GM12874 (cell line): ENCODE measurements around the gene CCDC54.

Experiments
- CTCF ChIP-seq: IDR thresholded peaks from 2 replicates; pipeline ENCODE4 v1.5.1; 2011; ENCODE audit warnings: low read depth, mild to moderate bottlenecking, control low read depth, low read length, moderate library complexity; ENCODE audit not compliant: insufficient read depth

The CCDC54 gene

DNA sequence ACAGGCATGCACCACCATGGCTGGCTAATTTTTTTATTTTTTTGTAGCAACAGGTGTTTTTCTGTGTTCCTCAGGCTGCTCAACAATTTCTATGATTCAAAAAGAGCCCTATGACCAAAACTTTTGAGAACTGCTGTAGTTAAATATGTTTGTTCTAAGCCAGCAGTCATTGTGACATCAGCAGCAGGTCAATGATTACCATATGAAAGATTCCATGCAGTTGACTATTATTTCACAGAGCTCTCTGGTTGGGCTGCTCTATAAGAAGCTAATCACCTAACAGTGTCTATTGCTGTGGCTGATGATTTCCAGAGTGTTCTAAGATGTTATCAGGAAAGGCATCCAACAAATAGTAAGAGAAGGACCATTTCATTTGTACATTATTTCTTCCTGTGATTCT lies at the start of gene CCDC54:
CCDC54 (plus strand) TSS at position 289 of the 400 bp plus-strand sequence. CDS start 149 bp downstream, outside the sequence.
- no peak for TF ChIP-seq CTCF

- no peak for TF ChIP-seq CTCF
Observed at GRCh38 chr3:107328069-107328468, 49.2 kb upstream of the CCDC54 start.

DNA sequence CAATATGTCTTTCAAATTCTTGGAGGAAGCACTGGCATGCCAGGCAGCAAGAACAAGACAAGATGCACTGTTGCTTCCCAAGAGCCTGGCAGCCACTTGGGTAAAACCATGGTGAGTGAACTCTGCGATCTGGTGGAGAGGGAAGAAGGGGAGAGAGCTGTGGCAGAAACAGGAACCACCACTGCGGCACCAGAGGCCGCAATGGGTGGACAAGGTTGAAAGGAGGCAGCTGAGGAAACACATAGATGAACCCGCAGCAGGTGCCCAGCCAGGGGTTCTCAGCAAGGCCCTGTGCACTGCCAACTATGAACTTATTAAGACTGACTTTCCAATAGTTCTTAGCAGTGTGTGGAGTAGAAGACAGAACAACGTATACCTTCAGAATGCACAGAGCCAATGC lies 48.2 kb upstream of the CCDC54 start:
- no peak for TF ChIP-seq CTCF

DNA sequence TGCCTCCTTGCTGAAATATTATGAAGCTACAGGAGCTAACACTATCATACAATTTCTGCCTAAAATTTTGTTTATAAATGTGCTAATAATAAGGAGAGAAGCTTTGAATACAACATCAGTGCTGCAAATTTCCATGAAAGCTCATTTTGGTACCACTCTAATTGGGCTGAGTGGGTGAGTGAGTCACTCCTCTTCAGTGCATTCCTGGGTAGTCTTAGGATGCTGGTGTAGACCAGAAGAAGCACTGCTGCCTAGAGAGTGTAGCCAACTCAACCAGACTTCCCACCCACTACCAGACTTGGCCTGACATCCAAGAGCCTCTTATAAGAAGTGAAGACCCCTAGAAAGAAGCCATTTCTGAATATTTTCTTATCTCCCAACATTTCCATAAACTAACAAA lies 32.5 kb upstream of the CCDC54 start:
- TF ChIP-seq CTCF: no peak

DNA sequence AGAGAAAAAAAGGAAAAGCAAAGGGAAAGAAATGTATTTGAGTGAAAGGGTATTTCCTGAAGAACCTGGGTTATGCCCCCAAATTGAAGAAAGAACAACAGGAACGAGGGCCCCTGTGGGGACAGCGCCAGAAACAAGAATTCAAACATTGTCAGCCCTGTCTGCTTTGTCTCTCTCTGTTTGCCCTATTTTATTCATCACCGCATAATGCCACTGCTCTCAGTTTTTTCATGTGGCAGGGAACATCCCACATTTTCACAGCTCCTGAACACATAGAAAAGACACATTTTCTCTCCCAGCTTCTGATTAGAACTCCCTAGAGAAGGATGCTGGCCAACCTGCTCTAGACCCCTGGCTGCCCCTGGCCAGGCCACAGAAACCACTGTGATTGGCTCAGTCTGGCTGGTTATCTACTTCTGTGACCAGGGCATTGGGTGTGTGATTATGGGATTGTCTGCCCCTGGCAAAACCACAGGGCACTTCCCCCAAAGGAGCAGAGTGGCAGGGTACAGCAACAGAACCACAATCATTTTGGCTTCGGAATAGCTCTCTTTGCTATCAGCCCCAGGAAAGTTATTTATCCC lies 31.3 kb upstream of the CCDC54 start:
- TF ChIP-seq CTCF: no peak

DNA sequence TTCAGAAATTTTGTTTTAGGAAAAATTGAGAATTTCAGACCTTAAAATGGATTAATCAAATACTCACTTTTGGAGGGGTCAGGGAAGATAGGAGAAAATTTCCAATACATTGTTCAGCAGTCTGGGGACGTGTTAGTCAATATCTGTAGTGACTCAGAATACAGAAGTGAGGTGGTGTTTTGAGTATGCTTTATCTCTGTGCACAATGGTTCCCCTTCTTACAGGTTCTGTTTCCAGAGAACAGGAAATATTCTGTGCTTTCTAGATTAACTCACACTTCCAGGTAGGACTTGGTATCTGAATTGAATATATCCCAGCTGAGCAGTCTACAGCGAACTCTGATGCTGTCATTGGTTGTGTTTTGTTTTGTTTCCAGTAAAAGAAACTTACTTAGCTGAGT lies 30.7 kb upstream of the CCDC54 start:
- TF ChIP-seq CTCF: no peak

GRCh38 chr3:107347751-107348150 lies 29.5 kb upstream of the CCDC54 start:
- TF ChIP-seq CTCF: no peak
